GM12891 (cell line): Measurements from ENCODE around the gene KRTAP15-1.

Experiments used
- POLR2A ChIP-seq: IDR thresholded peaks from 2 replicates; pipeline ENCODE4 v1.6.1; 2011; ENCODE audit warnings: low read depth, low read length, control low read depth
- POLR2AphosphoS5 ChIP-seq: IDR thresholded peaks from 2 replicates; pipeline ENCODE4 v1.6.1; 2011; ENCODE audit warnings: low read depth, low read length, control low read depth
- TAF1 ChIP-seq: IDR thresholded peaks from 2 replicates; pipeline ENCODE4 v1.6.1; 2011; ENCODE audit warnings: low read depth, low read length, control low read depth

DNA sequence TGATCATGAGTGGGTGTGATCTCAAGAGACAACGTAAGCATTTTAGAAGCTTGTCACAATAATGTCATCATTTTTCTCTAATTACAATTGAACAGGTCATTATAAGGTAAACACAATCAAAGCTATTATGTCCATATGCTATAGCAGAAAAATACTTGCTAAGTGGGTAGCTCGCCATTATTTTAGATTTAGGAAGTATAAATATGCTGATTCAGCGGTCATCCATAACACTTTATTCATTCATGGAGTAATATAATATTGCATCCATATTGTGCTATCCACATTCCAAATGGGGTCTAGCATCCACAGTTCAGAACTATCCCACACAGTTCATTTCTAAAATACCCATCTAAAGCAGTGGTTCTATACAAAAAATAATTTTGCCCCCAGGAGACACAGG lies 8.4 kb downstream of the KRTAP15-1 start:
- no peak for TF ChIP-seq POLR2A
- no peak for TF ChIP-seq POLR2AphosphoS5
- TF ChIP-seq TAF1: no peak
